ENCODE results near the gene DPP9. TPM values are rescaled to one million over a fixed set of nuclear protein-coding genes. Genes with fewer than 3 reads are reported as not detected.

Gene DPP9
- total and polyA plus RNA-seq, 2 of the 4 experiments (the other 2 are of a cell fraction): 12.4 to 33.0 TPM

- Histone ChIP-seq H3K18ac (ENCODE audit: low read depth, low read length) (no peak overlapping the region), H3K36me3 (ENCODE audit: control insufficient read depth, insufficient read depth, low read length) (peaks cover 6% of the 10 kb centered on the region; the same call in 1 of the 2 replicates), H2BK5ac (ENCODE audit: low read depth, low read length, poor library complexity, severe bottlenecking) (no peak overlapping the region), H2BK15ac (ENCODE audit: low read depth, low read length) (no peak overlapping the region), H2BK20ac (ENCODE audit: low read depth, low read length) (no peak overlapping the region), H3K14ac (replicated peaks; ENCODE audit: low read depth, low read length) (no peak overlapping the region), H4K8ac (ENCODE audit: low read depth in 2 of 2, low read length in 2 of 2) (no peak overlapping the region), H3K9ac (ENCODE audit: low read depth, low read length) (no peak overlapping the region), H3K23ac (ENCODE audit: low read depth, low read length) (no peak overlapping the region), H3K9me1 (ENCODE audit: insufficient read depth, low read length) (peaks cover 8% of the 10 kb centered on the region; the same call in 1 of the 2 replicates), H3K4me2 (ENCODE audit: low read depth, low read length) (no peak overlapping the region), H3K27me3 (ENCODE audit: control insufficient read depth, insufficient read depth, low read length) (no peaks in the 10 kb centered on the region), H3K9me3 (ENCODE audit: control insufficient read depth, insufficient read depth, low read length) (no peaks in the 10 kb centered on the region), H4K20me1 (ENCODE audit: insufficient read depth, low read length) (0 out of 2 replicates have a peak, but pooled peaks cover 4% of the 10 kb centered on the region), H4K5ac (ENCODE audit: low read depth, low read length) (no peak overlapping the region), H3K4ac (ENCODE audit: low read depth, low read length) (no peak overlapping the region), H3K4me1 (ENCODE audit: control insufficient read depth, insufficient read depth, low read length) (no peaks in the 10 kb centered on the region), H3K56ac (ENCODE audit: extremely low read depth, insufficient read depth, low read length) (no peak overlapping the region), H2AK9ac (replicated peaks; ENCODE audit: low read depth, low read length, poor library complexity) (peak overlapping the region; percentile 76), H2AFZ (replicated peaks; ENCODE audit: low read length, poor library complexity) (peak overlapping the region; percentile 21), H2AK5ac (ENCODE audit: low read depth, low read length) (no peak overlapping the region), H2BK120ac (ENCODE audit: low read depth, low read length) (no peak overlapping the region), H3K79me1 (ENCODE audit: low read depth in 1 of 2, low read length in 2 of 2) (peaks cover 8 to 37% of the 10 kb centered on the region in 2 experiments), H4K91ac (ENCODE audit: insufficient read depth, low read depth, low read length) (no peak overlapping the region), H3K4me3 (ENCODE audit: insufficient read depth, low read depth, low read length) (no peak overlapping the region), H3K27ac (ENCODE audit: insufficient read depth, low read length) (no peak overlapping the region)
- DNase-seq: no peak
- TF ChIP-seq RAD21 (IDR thresholded peaks at IDR 0.05; ENCODE audit: low read length) (no peak), NFE2L2 (IDR thresholded peaks at IDR 0.05; ENCODE audit: low read depth, low read length) (no peak), USF2 (IDR thresholded peaks at IDR 0.05; ENCODE audit: low read depth, low read length) (no peak), MAFK (IDR thresholded peaks at IDR 0.05; ENCODE audit: low read depth, low read length) (no peak), FOS (IDR thresholded peaks at IDR 0.05; ENCODE audit: low read depth, low read length) (no peak), MXI1 (IDR thresholded peaks at IDR 0.05; ENCODE audit: borderline replicate concordance, low read depth, low read length) (no peak), SMC3 (IDR thresholded peaks at IDR 0.05; ENCODE audit: low read depth, low read length) (no peak), MAZ (IDR thresholded peaks at IDR 0.05; ENCODE audit: borderline replicate concordance, low read depth, low read length) (no peak), BHLHE40 (IDR thresholded peaks at IDR 0.05; ENCODE audit: low read depth, low read length) (no peak), POLR2A (IDR thresholded peaks at IDR 0.05; ENCODE audit: low read depth, low read length) (no peak), RCOR1 (IDR thresholded peaks at IDR 0.05; ENCODE audit: insufficient replicate concordance, low read length) (no peak), CHD1 (IDR thresholded peaks at IDR 0.05; ENCODE audit: low read depth, low read length) (no peak), RFX5 (IDR thresholded peaks at IDR 0.05; ENCODE audit: low read depth, low read length) (no peak), CEBPB (IDR thresholded peaks at IDR 0.05; ENCODE audit: low read depth, low read length) (no peak), ELK1 (IDR thresholded peaks at IDR 0.05; ENCODE audit: borderline replicate concordance, low read depth, low read length) (no peak)
- TF ChIP-seq, protein P1, sequence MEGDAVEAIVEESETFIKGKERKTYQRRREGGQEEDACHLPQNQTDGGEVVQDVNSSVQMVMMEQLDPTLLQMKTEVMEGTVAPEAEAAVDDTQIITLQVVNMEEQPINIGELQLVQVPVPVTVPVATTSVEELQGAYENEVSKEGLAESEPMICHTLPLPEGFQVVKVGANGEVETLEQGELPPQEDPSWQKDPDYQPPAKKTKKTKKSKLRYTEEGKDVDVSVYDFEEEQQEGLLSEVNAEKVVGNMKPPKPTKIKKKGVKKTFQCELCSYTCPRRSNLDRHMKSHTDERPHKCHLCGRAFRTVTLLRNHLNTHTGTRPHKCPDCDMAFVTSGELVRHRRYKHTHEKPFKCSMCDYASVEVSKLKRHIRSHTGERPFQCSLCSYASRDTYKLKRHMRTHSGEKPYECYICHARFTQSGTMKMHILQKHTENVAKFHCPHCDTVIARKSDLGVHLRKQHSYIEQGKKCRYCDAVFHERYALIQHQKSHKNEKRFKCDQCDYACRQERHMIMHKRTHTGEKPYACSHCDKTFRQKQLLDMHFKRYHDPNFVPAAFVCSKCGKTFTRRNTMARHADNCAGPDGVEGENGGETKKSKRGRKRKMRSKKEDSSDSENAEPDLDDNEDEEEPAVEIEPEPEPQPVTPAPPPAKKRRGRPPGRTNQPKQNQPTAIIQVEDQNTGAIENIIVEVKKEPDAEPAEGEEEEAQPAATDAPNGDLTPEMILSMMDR (conservative IDR thresholded peaks at IDR 0.05; ENCODE audit: low read depth, low read length): no peak
- POLR2A ChIA-PET (ENCODE audit: unreplicated experiment): no interaction called here
- in situ Hi-C loops (cut with MboI; ENCODE audit: low sequenced_read_pairs): no loop called here
- 82% methylated on average over 2 of the region's 19 CpGs; no CpG with 5 or more reads in 1 of the 2 experiments for WGBS, 2 experiments (ENCODE audit: extremely low coverage in 2 of 2, insufficient read length in 1 of 2)
- no peak for ATAC-seq (ENCODE audit: low read depth)
- dilution Hi-C loops (cut with HindIII; ENCODE audit: low sequenced_read_pairs, unreplicated experiment): no loop called here
- CTCF ChIA-PET: no interaction called here
- no TSS peak for BruUV-seq (replicated peaks)
- intact Hi-C loops (cut with micrococcal nuclease): no loop called here
These were observed 74.1 kb downstream of the DPP9 start for GRCh38 chr19:4649392-4650047.

Measured in IMR-90 (cell line).